HG02885 (cell line): Measurements from ENCODE around the gene PCNX2.
"Not testable (repeated sequence)": the region's sequence is repeated elsewhere in the genome, so short reads cannot be mapped to it uniquely, and the experiment has no call there.

ENCODE experiments used
- ATAC-seq: cut with Tn5 transposase; IDR thresholded peaks from one replicate; pipeline ENCODE4 v1.9.1; 2021; ENCODE audit warnings: mild to moderate bottlenecking; ENCODE audit not compliant: unreplicated experiment, poor library complexity

Gene PCNX2

DNA sequence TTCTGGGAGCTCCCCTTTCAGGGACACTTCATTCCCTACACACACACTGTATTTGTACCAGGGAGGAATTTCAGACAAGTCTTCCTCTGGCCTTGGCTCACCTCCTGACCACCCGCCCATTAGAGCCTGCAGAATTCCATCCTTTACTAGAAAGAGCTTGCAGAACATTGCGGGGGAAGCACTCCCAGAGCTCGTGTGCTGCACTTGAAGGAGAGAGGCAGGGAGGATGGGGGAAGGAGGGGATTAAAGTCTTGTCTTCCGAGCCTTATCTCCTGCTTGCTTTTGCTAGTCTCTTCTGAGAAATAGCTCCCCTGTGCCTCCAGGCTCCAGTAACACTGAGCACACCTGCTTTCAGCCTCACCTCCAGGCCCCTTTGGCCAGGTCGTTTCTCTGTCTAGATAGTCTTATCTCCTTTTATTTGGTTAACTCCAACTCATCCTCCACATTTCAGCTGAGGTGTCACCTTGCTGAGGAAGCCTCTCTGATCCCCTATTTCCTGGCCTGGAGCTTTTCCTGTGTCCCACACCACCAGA, 62.0 kb downstream of the PCNX2 start:
- no peak for ATAC-seq

DNA sequence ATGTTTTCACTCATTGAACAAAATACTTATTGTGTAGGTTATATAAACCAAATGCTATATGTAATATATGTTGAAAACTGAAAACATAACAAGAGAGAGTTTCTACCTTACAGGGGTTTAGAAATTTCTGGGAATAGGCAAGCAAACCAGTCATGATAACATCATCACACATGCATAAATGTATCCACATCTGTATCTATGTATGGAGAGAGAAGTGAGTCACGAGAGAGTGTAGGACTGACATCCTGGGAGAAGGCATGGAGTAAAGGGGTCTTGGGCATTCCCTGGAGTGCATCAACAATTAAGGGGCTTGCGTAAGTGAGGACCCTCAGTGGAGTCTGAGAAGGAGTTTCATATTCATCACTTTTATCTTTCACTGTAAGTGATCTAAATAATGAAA, 65.5 kb downstream of the PCNX2 start:
- ATAC-seq, result no peak

DNA sequence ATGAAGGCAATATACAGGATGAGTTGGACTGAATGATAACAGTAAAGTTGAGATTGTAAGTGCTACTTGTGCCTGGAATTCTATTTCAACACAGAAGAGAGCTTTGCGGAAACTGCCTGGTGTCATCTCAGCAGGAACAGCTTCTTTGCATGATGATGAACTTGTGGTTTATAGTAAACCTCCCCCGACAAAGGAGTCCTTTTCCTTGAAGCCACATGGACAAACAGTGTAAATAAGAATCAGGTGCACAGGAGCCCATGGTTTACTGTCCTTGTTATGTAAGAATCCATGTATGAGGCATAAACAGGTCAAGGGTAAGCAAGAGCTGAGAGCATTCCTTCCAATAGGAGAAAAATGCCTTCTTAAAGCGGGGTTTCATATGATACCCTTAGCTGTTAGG, 66.2 kb downstream of the PCNX2 start:
- ATAC-seq, result no peak

DNA sequence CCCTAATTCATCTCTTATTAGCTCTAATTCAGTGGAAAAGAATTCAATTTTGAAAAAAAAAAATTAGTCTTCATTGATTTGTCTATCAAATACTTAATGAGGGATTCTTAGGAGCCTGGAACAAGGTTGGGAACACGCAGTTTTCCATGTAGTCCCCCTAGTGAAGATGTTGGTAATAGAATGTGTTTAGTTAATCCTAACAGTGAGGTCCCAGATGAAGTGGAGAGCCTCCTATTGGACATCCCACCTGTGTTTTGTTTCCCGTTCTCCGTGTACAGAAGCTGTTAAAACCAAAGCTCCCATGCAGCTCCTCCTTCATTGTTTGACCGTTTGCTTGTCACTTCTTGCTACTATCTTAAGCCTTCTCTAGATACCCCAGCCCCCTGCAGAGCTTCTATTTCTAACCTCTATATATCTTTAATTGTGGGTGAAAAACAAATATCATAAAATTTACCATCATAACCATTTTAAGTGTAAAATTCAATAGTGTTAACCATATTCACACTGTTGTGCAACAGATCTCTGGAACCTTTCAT, 67.5 kb downstream of the PCNX2 start:
- no peak for ATAC-seq

DNA sequence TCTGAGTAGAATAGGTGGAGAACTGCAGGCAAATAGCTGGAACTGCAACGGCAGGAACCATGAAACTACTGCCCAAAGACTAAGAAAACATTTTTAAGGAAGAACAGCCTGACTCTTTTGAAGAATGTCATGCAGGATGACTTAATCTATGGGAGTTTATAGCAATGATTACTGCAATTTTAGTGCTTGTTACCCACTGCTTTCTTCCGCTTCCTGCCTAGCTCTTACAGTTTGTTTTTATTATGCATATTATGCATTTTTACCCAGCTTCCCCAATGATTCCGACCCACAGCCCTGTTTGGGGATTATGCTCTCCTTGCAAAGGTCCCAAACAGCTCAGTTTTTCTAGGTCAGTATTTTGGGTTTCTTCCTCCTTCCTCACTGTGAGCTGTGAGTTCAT, 71.2 kb downstream of the PCNX2 start:
- no peak for ATAC-seq

- no peak for ATAC-seq
These were observed 77.7 kb downstream of the PCNX2 start for GRCh38 chr1:233217832-233218231.

- no peak for ATAC-seq
These were observed 79.5 kb downstream of the PCNX2 start for GRCh38 chr1:233216009-233216408.

- ATAC-seq, result no peak
These were observed 80.3 kb downstream of the PCNX2 start for GRCh38 chr1:233215135-233215760.

- no peak for ATAC-seq
These were observed 83.9 kb downstream of the PCNX2 start for GRCh38 chr1:233211595-233211994.

DNA sequence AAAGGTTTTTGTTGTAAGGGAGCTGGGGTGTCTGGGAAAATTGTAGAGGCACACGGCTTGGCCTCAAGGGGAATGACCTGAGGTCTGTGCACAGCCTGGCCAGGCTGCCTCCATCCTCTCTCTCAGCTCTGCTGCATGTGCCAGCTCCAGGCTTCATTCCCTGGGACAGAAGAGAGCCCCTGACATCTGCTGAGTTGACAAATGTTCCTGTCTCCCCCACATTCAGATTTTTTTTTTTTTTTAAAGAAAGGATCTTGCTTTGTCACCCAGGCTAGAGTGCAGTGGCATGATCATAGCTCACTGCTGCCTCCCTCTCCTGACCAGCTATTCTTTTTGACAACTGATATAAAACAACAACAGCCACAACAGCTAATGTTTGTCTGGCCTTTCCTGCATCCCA, 84.4 kb downstream of the PCNX2 start:
- no peak for ATAC-seq

DNA sequence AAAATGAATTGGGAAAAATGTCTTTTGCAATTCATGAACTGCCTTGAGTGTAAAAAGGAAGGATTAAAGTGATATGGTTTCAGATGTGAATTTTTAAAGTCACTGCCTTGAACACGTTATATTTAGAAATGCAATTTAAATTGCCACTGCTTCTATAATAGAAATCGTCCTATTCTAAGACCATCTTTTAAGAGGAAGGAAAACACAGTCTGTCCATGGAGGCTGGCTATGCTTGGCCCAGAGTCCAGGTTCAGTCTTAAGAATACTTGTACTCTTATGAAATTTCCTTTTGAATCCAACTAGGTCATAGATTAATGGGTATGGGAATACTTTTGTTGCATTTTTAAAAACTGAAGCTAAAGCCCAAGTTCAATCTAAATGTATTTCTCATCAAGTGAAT, 86.0 kb downstream of the PCNX2 start:
- ATAC-seq, result no peak

- ATAC-seq, result no peak
These were observed 86.8 kb downstream of the PCNX2 start for GRCh38 chr1:233208687-233209086.

DNA sequence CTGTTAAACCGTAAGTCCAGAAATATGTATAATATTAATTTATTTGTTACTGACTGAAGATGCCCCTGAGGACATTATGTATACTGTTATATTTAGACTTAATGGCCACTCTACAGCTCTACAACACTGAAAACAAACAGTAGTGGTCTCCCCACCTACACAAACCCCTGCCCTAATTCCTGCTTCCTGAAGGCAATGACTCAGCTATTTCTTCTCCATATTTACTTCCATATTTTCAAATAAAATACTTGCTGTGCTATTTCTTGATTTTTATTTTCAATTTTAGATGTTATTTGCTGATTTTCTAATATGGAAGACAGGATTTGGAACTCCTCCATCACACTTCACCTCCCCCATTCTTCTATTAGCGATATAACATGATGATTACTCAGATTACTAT, 97.6 kb downstream of the PCNX2 start:
- ATAC-seq, result no peak

- no peak for ATAC-seq
These were observed 101.8 kb downstream of the PCNX2 start for GRCh38 chr1:233193741-233194140.

DNA sequence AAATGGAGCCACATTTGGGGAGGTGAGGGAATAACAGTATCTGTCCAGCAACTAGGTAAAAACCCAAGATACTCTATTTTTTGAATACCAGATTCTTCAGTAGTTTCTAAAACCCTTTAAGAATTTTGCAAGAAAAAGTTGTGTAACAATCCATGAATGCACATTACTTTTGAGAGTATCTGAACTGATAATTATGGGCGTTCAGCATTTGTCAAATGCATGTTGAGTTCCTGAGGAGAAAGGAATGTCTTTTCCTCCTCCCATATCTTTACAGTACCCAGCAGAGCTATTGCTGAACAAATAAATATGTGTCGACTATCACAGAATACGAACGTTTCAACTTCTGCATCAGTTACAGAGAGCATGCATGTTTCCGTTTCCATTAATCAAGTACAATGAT, 104.5 kb downstream of the PCNX2 start:
- no peak for ATAC-seq

- no peak for ATAC-seq
These were observed 106.0 kb downstream of the PCNX2 start for GRCh38 chr1:233189526-233189925.

- ATAC-seq, result no peak
These were observed 107.5 kb downstream of the PCNX2 start for GRCh38 chr1:233188061-233188460.

- ATAC-seq, result no peak
These were observed 112.1 kb downstream of the PCNX2 start for GRCh38 chr1:233183226-233184020.

DNA sequence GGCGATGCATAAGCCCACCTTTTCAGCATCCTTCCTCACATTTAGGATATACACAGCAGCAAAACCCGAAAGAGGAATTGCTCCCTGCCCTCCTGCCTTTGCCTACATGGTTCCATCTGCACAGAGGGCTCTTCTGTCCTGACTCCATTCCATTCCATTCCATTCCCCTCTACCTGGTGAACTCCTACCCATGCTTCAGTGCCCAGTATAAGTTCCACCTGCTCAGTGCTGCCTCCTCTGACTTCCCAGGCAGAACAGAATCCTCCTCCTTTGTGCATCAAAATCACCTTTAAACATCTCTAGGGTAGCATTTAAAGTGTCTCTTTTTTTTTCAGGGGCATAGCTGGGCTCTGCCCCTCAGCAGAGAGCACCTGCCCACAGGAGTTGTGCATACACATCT, 112.9 kb downstream of the PCNX2 start:
- ATAC-seq, result no peak

- ATAC-seq, result no peak
These were observed 114.7 kb downstream of the PCNX2 start for GRCh38 chr1:233180641-233181364.

DNA sequence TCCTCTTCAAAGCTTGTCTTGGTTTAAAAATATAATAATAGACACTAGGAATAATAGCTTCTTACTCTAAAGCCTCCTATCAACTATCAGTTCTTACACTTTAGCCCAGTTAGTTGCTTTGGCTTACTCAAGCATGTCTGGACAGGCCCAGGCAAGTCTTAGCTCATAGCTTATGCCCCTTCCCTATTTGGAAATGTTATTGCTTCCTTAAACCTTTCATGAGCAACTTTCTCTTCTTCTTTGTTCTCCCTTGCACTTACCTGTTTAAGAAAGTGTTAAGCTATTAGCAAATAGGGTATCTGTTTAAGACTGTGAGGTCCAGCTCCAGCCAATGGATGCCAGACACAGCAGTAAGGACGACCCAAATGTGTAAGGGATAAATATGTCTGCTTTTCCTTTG, 115.9 kb downstream of the PCNX2 start:
- not testable (repeated sequence) for ATAC-seq
